Caco-2 (cell line): Measurements from ENCODE around the gene ZG16. TPM values are rescaled to one million over a fixed set of nuclear protein-coding genes. Genes with fewer than 3 reads are reported as not detected.

Source experiments
- BruUV-seq: library from RNA; stranded (reverse); fragments of 400-500 nt; replicated peaks from 2 replicates; lab custom pipeline; 2021; lab: Mats Ljungman, UMichigan
- CTCF ChIA-PET: fragments of 300-600 bp; sonication (Branson Sonifier 250); formaldehyde crosslinking; loops from one replicate; lab custom pipeline; 2022; ENCODE audit warnings: antibody characterized with exemption; lab: Charles Lee
- POLR2A ChIA-PET: fragments of 300-600 bp; sonication (Branson Sonifier 250); formaldehyde crosslinking; loops from one replicate; lab custom pipeline; 2022; ENCODE audit warnings: antibody characterized with exemption; lab: Charles Lee
- DNase-seq, 2 experiments: peaks; one replicate each; pipeline versions ENCODE4 v3.0.0 to v3.0.0-alpha.2; 2020 to 2022
- H3K27me3 ChIP-seq: replicated peaks from 2 replicates; pipeline ENCODE4 v1.6.0; 2011; ENCODE audit warnings: low read length; ENCODE audit not compliant: control insufficient read depth, insufficient read depth
- H3K36me3 ChIP-seq: 2 replicates; pipeline ENCODE4 v1.5.1; 2011; ENCODE audit warnings: low read length; ENCODE audit not compliant: control insufficient read depth, insufficient read depth
- H3K4me1 ChIP-seq: fragments of 250-450 bp; sonication (Bioruptor Pico); 2 replicates; pipeline ENCODE4 v1.5.1; 2020; ENCODE audit warnings: mild to moderate bottlenecking
- H3K4me3 ChIP-seq: 2 replicates; pipeline ENCODE4 v1.5.1; 2011; ENCODE audit warnings: low read depth, mild to moderate bottlenecking, control low read depth, low read length
- H3K9me3 ChIP-seq: fragments of 250-450 bp; sonication (Bioruptor Pico); 2 replicates; pipeline ENCODE4 v1.5.1; 2020; ENCODE audit warnings: mild to moderate bottlenecking, moderate library complexity
- H3K27ac Mint-ChIP-seq: one replicate; pipeline ENCODE4 v1.8.0; 2022; ENCODE audit warnings: mixed read lengths; ENCODE audit not compliant: unreplicated experiment
- H3K27me3 Mint-ChIP-seq: one replicate; pipeline ENCODE4 v1.8.0; 2022; ENCODE audit warnings: mixed read lengths; ENCODE audit not compliant: insufficient read depth, unreplicated experiment
- H3K36me3 Mint-ChIP-seq: one replicate; pipeline ENCODE4 v1.8.0; 2022; ENCODE audit warnings: mild to moderate bottlenecking, mixed read lengths; ENCODE audit not compliant: insufficient read depth, unreplicated experiment
- H3K4me1 Mint-ChIP-seq: one replicate; pipeline ENCODE4 v1.8.0; 2022; ENCODE audit warnings: low read depth, mixed read lengths; ENCODE audit not compliant: unreplicated experiment
- H3K4me3 Mint-ChIP-seq: one replicate; pipeline ENCODE4 v1.8.0; 2022; ENCODE audit warnings: mild to moderate bottlenecking, moderate library complexity, mixed read lengths; ENCODE audit not compliant: unreplicated experiment
- H3K9me3 Mint-ChIP-seq: one replicate; pipeline ENCODE4 v1.8.0; 2022; ENCODE audit warnings: mixed read lengths; ENCODE audit not compliant: unreplicated experiment
- intact Hi-C: fragments of 100-400 bp; cut with micrococcal nuclease; formaldehyde crosslinking; loops from one replicate; pipeline ENCODE4 v1.10.0; 2022; ENCODE audit not compliant: unreplicated experiment
- total RNA-seq: library from RNA; stranded (reverse); gene quantifications from 2 replicates; pipeline ENCODE4 v1.2.3, GENCODE V29; 2022
- TF ChIP-seq, protein P1 (sequence below), 2 experiments: fragments of 200-600 bp in 1 of 2; IDR thresholded peaks; 1 replicate in 1 of 2; 2 replicates in 1 of 2; pipeline versions ENCODE4 v1.5.1 to v1.8.0; 2011 to 2022; ENCODE audit warnings: antibody characterized with exemption in 1 of 2, control low read depth in 1 of 2, inconsistent platforms in 1 of 2, low read depth in 1 of 2, low read length in 1 of 2, mild to moderate bottlenecking in 1 of 2, moderate library complexity in 1 of 2; ENCODE audit not compliant: insufficient read depth in 1 of 2, severe bottlenecking in 1 of 2, unreplicated experiment in 1 of 2

ZG16 gene
- total RNA-seq, 1 experiment from 2014 or later = 1.9 TPM

DNA sequence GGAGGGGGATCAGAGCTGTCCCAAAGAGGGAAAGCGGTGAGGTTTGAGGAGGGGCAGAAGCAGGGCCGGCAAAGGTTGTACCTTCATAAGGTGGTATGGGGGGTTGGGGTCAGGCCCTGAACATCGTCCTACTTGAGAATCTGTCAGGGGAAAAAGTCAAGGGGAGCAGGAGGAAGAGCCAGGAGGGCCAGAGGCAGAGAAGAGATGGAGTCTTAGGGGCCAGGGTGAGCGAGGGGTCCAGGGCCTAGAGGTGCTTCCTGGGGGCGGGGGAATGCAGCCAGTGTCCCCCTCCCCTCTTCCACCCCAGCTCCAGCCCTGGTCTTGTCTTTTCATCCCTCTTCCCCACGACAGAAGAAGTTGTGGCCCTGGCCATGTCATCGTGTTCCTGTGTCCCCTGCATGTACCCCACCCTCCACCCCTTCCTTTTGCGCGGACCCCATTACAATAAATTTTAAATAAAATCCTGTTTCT is 32.7 kb downstream of the ZG16 start:
- peaks cover 37% of the 10 kb centered on the region for H3K4me1 Mint-ChIP-seq
- TF ChIP-seq, protein P1, sequence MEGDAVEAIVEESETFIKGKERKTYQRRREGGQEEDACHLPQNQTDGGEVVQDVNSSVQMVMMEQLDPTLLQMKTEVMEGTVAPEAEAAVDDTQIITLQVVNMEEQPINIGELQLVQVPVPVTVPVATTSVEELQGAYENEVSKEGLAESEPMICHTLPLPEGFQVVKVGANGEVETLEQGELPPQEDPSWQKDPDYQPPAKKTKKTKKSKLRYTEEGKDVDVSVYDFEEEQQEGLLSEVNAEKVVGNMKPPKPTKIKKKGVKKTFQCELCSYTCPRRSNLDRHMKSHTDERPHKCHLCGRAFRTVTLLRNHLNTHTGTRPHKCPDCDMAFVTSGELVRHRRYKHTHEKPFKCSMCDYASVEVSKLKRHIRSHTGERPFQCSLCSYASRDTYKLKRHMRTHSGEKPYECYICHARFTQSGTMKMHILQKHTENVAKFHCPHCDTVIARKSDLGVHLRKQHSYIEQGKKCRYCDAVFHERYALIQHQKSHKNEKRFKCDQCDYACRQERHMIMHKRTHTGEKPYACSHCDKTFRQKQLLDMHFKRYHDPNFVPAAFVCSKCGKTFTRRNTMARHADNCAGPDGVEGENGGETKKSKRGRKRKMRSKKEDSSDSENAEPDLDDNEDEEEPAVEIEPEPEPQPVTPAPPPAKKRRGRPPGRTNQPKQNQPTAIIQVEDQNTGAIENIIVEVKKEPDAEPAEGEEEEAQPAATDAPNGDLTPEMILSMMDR (IDR thresholded peaks at IDR 0.05; ENCODE audit: insufficient read depth in 1 of 2, low read depth in 1 of 2, low read length in 1 of 2, severe bottlenecking in 1 of 2, unreplicated experiment in 1 of 2) = no peak
- Histone ChIP-seq H3K27me3 (no peaks in the 10 kb centered on the region), H3K36me3 (peaks cover 7% of the 10 kb centered on the region; the same call in 1 of the 2 replicates), H3K9me3 (no peaks in the 10 kb centered on the region), H3K4me1 (peaks cover 27% of the 10 kb centered on the region), H3K4me3 (peak overlapping the region; percentile 15; the same call in 1 of the 2 replicates)
- POLR2A ChIA-PET = interaction anchor here (1.0 kb wide), 1 partner anchor 163 kb away, joined by 3 read pairs; the partner anchor contains the start of gene TAOK2
- H3K27ac Mint-ChIP-seq = peak overlapping the region; percentile 93
- H3K9me3 Mint-ChIP-seq = no peaks in the 10 kb centered on the region
- BruUV-seq = TSS peak; percentile 87
- H3K4me3 Mint-ChIP-seq = peak overlapping the region; percentile 94
- intact Hi-C loops = loop anchor here (10.0 kb wide), 1 partner anchor 184 kb away; the partner anchor contains the start of genes HIRIP3 and INO80E
- no peaks in the 10 kb centered on the region for H3K27me3 Mint-ChIP-seq
- CTCF ChIA-PET = interaction anchor here (0.5 to 1.6 kb wide), 2 partner anchors 38 to 134 kb away, joined by 3 to 5 read pairs; no protein-coding TSS in a partner anchor
- DNase-seq = no peak
- peaks cover 59% of the 10 kb centered on the region for H3K36me3 Mint-ChIP-seq

DNA sequence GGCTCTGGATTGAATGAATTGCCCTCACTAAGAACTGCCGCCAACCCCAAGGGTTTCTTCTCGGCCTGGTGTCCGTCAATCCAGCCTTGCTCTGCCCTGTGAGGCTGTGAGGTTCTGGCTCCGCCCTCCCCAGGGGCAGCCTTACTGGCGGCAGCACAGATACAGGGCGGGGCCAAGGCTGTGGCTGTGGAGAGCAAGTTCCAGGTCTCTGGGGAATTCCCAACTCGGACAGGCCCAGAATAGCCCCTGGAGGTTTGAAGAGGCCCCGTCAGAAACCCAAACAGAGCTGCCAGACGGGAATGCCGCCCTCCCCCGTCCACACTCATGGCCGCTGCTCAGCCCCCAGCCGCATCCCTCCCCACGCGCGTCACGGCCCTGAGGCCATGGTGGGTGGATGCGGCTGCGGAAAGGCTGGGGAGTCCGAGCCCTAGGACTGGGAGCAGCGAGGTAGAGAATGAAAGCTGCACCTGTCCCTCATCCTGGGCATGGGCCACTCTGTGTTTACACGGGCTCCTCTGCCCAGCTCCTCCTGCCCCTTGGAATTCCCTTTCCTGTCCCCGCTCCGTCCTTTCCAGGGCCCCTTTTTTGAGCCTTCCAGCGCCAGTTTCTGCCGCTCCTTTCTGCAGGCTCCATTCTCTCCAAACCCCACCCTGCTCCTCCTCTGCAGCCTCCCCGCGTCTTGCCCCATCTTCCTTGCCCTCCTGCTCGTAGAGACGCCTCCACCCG is 33.3 kb downstream of the ZG16 start:
- intact Hi-C loops = loop anchor here (10.0 kb wide), 1 partner anchor 183 kb away; the partner anchor contains the start of genes HIRIP3 and INO80E
- no TSS peak for BruUV-seq
- DNase-seq = peak; percentile 96
- Histone ChIP-seq H3K4me1 (peaks cover 27% of the 10 kb centered on the region), H3K36me3 (peaks cover 7% of the 10 kb centered on the region; the same call in 1 of the 2 replicates), H3K27me3 (no peaks in the 10 kb centered on the region), H3K4me3 (peak overlapping the region; percentile 73), H3K9me3 (no peaks in the 10 kb centered on the region)
- Mint-ChIP-seq H3K9me3 (no peaks in the 10 kb centered on the region), H3K4me1 (peaks cover 37% of the 10 kb centered on the region), H3K27ac (peak overlapping the region; percentile 93), H3K36me3 (peaks cover 62% of the 10 kb centered on the region), H3K27me3 (no peaks in the 10 kb centered on the region), H3K4me3 (peak overlapping the region; percentile 94)
- ChIA-PET POLR2A (interaction anchor here (0.7 to 1.0 kb wide), 3 partner anchors 18 to 162 kb away, joined by 3 to 5 read pairs (median 3); partner anchors contain the start of genes KIF22 and TAOK2), CTCF (interaction anchor here (0.7 to 1.6 kb wide), 2 partner anchors 18 to 37 kb away, joined by 3 to 5 read pairs; no protein-coding TSS in a partner anchor)
- TF ChIP-seq, protein P1 (IDR thresholded peaks at IDR 0.05; ENCODE audit: insufficient read depth in 1 of 2, low read depth in 1 of 2, low read length in 1 of 2, severe bottlenecking in 1 of 2, unreplicated experiment in 1 of 2) = no peak
